NCI-H460 (cell line): Measurements from ENCODE around the gene COX7A2L. TPM values are rescaled to one million over a fixed set of nuclear protein-coding genes. Genes with fewer than 3 reads are reported as not detected.
"Not testable (repeated sequence)": the region's sequence is repeated elsewhere in the genome, so short reads cannot be mapped to it uniquely, and the experiment has no call there.

Experiments used
- DNase-seq: peaks from one replicate; pipeline ENCODE4 v3.0.0-alpha.2; 2016; ENCODE audit warnings: low read depth; ENCODE audit errors: extremely low read depth
- total RNA-seq: library from RNA; depleted of rRNA; stranded (reverse); fragments of >200 nt; shearing (Covaris generic); gene quantifications from 2 replicates; pipeline ENCODE4 v1.2.3, GENCODE V29; 2014

COX7A2L gene
- total RNA-seq, 1 experiment from 2014 or later = 294 TPM

DNA sequence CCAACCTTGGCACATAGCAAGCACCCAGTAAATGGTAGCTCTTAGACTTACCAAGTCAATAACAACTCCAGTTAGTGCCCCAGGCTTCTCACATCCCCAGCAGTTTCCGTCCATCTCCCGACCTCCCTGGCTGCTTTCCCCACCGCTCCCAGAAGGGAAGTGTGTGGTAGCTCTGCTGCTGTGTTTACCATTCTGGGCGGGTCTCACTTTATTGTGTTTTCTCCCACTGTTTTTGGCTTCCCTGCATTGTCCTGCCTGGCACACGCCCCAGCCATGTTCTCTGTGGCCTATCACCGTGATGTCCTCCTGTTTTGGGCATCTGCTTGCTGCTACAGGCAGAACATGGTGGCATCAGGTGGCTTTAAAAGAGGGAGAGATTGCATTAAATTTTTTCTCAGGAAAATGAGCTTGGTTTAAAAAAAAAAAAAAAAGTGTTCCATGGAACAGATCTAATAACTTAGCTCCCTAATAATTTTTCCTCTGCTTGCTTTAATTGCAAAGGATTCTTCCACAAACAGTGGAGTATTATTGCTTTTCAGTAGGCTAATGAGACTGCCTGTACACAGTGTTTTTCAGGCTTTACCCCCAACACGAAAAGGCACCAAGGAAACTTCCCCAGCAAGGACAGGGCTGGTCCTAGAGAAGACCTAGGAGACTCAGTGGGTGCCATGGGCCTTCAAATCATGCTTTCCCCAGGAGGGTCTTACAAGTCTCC is 8.0 kb upstream of the COX7A2L start:
- no peak for DNase-seq

DNA sequence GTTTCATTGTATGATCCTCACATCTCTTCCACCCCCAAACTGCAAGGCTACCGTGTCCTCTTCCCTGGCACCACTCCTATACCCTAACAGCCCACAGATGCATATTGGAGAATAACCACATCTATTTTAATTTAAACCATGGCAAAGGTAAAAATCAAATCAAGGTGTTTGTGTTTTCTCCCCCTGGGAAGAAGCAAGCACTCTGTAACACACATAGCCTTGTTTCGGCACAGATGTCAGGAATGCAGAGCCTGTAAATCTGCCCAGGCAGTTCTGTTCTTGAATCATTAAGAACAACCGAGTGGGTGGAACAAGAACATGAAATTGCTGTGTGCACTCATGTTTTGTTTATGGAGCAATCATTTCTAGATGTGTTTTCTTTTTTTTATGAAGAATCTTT is 6.8 kb upstream of the COX7A2L start:
- no peak for DNase-seq

DNA sequence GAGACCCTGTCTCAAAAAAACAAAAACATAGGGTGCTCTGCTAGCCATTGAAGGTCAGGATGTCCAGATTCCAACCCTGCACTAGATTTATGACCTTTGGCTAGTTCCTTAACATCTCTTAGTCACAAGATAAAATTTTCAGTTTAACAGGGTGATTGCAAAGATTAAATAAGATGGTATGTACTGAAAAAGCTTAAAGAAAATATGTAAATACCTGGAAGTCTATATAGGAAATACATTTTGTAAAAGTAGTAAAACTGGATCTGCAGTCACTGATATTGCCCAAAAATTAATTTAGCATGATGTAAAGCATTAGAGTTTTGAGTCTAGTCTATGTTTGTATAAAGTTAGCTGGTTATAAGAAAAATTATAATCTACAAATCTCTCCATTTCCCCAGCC is 5.4 kb upstream of the COX7A2L start:
- DNase-seq = no peak

DNA sequence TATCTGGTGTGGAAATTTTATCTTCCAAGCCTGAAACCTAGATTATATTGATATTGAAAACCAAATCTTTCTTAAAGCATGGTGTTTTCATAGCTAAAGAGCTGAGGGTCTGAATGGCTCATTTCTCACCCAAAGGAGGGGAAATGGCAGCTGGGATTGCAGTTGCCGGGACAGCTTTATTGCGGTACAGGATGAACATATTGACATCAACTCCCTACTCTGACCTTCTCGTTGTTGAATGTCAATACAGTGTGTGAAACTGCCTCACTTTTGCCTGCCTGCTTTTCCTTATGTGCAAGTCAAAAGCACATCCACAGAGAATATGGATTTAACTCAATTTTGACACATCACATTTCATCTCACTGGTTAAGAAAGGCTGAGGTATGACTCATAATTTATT is 3.6 kb upstream of the COX7A2L start:
- DNase-seq = no peak

DNA sequence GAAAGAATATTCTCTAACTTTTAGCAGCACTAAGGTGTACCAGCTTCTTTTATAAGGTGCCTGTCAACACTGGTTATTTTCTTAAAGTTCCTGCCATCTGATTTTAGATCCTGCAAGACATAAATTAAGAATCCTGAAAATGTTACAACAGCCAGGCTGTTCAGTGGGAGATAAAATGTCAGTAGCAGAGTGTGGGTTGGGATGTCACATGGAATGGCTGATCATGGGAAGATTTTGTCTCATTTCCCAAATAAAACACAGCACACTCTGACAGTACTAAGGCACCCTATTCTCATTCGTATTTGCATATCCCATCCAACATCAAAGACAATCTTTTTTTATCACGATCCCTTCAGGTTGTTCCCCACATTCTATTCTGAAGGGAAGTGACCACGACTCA is 2.4 kb upstream of the COX7A2L start:
- DNase-seq = no peak

DNA sequence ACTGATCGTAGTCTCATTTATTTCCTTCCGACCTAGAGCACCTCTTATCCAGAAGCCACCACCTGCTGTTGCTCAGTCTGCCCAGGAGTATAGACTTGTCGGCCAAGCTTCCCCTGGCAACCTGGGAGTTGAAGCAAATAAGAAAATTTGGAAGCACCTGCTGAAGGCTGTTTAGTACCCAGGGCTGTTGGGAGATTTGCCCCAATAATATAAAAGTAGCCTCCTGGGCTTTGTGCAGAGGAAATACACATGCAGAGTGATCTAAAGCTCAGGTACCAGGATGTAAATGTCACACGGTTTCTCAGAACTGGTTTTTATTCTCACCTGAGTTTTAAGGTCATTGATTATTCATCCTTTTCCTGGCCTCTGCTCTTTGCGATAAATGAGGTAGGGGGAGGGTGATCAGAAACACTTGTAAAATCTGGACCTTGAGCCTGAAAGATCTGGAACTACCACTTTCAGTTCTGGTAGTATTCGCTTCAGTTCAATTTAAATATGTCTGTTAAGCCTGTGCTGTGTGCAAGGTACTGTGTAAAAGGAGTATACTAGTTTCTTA is 789 bp upstream of the COX7A2L start:
- DNase-seq = no peak

DNA sequence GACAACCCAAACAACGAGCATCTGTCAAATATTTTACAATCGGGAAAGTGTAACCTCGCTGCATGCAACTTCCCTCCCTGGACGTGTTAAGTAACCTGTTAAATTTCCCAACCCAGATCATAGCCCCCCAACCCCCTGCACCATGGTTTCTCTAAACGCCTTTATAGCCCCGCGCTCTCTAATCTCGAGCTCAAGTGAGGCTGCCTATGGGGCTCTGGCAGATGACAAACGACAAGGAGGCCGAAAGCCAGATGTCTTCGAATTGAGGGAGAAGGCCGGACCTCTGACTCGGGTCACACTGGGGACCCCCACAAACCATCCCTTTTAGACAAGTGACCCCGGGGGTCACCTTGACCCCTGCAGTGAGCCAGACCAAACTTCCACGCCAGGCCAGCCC is 526 bp downstream of the COX7A2L start:
- DNase-seq = no peak

DNA sequence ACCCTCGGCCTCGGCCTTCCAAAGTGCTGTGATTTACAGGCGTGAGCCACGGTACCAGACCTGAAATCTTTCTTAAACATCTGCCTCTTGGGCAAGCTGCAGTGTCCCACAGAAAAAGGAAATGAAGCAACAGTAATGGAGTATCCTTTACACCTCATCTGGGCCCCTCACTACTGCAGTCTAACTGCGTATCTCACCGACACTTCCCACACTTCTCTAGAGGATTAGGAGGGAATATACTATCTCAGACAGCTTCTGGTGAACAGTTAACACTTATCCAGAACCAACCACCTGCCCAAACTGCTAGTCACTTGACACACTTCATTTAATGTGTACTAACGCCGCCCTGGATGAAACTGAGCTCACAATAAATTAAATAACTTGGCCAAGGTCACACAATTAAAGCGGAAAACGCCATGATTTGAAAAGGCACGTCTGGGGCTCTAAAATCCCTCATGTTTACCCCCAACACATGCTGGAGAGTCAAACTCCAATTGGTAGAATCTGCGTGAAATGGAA is 993 bp downstream of the COX7A2L start:
- DNase-seq = no peak

DNA sequence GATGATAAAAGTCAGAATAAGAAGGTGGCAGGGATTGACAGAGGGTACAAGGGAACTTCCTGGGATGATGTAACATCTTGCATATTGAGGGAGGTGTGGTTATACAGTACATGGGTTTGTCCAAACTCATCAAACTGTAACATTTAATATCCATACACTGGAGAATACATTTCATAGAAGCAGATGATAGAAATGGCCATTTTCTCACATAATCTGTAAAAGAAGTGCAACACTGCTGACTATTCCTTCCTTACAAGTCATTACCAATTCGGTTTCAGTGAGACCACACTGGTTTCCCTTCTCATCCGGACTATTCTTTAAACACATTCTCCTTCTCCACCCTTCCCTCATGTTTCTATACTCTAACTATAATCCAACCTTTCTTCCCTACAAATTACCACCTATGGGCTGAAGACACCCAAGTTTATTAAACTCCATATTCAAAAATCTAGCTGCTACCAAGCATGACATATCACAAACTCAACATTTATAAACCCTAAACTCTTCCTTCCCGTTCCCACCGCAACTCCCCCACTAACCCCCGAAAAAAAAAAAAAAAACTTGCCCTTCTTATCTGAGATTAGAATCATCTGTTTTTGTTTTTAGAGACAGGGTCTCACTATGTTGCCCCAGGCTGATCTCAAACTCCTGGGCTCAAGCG is 1.6 kb downstream of the COX7A2L start:
- DNase-seq = peak; percentile 32

DNA sequence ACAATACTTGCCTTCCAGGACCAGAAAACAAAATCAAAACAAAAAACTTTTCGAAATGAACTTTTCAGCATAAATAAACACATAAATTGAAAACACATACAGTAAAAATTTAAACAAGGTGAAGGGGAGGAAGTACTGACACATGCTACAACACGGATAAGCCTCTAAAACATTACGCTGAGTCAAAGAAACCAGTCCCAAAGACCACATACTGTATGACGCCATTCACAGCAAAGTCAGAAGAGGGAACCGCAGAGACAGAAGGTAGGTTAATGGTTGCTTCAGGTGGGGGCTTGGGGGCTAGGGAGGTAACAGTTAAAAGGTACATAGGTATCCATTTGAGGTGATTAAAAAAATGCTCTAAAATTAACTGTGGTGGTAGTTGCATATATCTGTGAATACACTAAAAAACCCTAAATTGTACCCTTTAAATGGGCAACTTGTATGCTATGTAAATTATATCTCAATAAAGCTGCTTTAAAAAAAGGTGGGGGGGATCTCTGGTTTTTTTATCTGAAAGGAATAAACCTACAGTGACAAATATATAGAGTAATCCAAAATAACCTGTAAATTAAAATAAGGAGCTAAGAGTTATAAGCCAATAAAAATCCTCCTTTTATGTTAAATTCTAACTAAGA is 7.1 kb downstream of the COX7A2L start:
- DNase-seq = no peak

DNA sequence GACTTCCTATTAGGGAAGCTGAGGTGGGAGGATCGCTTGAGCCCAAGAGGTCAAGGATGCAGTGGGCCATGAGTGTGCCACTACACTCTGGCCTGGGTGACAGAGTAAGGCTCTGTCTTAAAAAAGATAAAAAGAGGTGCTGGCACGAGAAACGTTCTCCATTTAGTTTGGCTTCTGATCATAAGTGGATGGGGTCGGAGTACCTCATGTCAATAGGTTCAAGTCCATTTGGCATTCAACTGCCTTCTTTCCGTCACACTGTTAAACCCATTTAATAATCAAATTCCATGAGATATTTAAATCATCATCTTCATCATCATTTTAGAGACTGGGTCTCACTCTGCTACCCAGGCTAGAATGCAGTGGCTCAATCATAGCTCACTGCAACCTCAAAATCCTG is 9.2 kb downstream of the COX7A2L start:
- no peak for DNase-seq

DNA sequence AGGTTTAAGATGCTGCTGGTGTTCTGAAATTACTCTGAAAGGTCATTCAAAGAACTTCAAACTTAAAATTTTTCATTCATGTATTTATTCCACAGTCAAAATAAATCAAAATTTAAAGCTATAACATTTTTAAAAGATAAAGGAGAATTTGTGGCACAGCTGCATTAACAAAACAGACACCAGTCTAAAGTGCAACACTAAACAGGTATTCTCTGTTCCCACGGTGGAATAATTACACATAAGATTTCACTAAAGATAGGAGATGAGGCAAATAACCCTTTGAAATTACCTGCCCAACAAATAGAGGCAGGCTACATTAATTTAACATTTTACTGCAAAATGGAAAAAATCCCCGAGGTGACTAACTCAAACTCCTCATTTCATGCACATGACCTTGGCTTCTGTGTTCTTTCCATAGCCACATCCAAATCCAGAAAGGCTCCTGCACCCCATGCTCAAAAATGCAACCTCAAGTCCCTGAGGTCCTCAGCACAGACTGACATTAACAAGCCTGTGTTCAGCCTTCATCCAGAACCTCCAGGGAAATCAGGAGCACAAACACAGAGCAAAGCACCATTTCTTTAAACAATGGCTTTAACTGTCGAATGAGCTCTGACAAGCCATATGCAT is 10.5 kb downstream of the COX7A2L start:
- DNase-seq = no peak

DNA sequence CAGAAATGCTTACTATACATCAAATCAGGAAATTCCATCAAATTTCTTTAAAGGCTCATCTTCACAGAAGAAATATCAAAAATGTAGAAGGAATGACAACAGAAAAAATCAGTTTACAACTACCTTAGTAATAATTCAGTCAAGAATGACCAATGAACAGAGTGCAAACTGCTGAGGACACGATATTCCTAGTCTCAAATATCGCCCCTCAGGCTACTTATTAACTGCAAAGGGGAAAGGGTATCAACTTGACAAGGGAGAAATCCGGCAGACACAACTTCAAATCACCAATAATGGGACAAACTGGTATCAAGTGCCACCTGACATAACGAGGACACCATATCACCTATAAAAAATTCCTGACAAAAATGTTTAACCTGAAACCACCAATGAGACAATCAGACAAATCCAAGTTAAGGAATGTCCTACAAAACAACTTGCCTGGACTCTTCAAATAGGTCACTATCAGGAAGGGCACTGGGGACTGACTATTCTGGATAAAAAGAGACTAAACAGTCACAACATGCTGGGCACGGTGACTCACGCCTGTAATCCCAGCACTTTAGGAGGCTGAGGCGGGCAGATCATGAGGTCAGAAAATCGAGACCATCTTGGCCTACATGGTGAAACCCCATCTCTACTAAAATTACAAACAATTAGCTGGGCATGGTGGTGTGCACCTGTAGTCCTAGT is 12.8 kb downstream of the COX7A2L start:
- DNase-seq = no peak

DNA sequence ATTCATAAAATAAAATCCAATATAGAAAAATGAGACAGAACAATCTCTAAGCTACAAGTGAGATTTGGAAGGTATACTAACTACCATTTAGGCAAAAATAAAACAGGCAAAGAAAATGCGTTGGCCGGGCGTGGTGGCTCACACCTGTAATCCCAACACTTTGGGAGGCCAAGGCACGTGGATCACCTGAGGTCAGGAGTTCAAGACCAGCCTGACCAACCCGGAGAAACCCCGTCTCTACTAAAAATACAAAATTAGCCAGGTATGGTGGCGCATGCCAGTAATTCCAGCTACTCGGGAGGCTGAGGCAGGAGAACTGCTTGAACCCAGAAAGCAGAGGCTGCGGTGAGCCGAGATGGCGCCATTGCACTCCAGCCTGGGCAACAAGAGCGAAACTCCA is 13.5 kb downstream of the COX7A2L start:
- not testable (repeated sequence) for DNase-seq

DNA sequence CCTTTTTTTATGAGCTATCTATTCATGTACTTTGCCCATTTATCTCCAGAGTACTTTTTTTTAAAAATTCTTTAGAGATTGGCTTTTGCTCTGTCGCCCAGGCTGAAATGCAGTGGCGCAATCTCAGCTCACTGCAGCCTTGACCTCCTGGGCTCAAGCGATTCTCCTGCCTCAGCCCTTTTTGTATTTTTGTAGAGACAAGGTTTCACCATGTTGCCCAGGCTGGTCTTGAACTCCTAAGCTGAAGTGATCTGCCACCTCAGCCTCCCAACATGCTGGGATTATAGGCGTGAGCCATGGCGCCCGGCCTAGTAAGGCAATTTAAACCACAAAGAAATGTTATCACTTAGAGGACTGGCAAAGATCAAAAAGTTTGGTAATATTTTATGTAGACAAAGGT is 14.2 kb downstream of the COX7A2L start:
- not testable (repeated sequence) for DNase-seq

DNA sequence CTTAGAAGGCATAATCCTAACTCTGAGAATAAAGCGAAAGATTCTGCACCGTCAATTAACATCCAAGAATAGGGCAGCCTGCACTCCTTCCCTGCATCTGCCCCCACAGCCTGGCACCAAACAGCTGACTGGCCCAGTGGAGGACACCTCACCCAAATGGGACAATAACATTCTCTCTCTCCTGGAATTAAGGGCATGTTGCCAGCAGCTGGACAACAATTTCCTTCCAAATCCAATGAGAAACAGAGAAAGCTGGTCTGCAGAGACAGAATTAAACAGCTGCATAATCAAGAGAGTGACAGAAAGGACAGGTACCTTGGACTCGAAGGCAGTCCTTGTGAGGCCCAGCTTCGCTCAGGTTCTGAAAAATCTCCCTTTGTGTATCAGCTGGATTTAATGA is 15.0 kb downstream of the COX7A2L start:
- no peak for DNase-seq

DNA sequence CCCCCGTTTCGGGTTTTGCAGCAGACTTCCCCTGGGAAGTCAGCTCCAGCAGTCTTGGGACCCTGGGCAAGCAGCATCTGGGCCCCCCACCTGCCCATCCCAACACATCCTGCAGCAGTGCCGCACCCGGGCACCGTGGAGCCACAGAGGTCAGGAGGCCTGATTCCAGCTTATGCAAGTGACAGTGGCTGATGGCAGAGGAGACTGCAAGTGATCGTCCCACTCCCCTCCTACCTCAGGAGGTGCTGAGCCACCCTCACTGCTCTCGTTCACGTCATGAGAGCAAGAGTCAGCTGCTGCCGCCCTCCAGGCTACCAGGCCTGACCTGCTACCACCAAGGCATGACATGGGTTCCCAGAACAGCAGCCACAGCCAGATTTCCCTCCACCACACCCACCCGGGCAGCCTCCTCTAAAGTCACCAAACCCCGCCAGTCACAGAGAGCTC is 18.2 kb downstream of the COX7A2L start:
- no peak for DNase-seq

DNA sequence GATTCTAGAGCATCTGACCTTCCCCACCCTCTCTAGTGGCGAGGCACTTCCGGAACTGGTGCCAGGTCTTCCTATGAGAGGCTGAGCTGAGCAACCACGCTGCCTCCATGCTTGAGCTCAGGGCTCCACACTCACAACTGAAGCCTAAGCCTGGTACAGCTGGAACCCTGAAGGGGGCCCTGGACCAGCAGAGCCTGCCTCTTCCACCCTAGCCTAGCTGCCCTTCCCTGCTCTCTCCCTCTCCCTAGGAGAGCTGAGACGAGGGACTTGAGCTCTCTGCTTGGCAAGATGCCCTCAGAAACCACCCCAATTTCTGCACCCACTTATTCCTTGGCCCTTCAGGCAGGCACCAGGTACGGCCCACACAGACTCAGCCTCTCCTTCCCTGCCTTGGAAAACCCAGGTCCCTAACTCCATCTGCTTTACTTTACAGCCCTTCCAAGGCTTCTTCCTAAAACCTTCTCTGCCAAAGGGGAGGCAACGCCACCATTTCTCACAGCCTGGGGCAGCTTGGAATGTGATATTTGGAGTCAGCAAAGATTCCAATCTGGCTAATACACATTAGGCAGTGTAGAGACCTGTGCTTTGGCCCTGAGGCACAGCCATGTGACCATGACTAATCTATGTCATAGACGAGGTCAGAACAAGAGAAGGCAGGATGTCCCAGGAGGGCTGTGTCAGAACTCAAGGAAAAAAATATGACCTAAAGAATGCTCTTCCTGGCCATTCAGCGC is 18.8 kb downstream of the COX7A2L start:
- DNase-seq = no peak

DNA sequence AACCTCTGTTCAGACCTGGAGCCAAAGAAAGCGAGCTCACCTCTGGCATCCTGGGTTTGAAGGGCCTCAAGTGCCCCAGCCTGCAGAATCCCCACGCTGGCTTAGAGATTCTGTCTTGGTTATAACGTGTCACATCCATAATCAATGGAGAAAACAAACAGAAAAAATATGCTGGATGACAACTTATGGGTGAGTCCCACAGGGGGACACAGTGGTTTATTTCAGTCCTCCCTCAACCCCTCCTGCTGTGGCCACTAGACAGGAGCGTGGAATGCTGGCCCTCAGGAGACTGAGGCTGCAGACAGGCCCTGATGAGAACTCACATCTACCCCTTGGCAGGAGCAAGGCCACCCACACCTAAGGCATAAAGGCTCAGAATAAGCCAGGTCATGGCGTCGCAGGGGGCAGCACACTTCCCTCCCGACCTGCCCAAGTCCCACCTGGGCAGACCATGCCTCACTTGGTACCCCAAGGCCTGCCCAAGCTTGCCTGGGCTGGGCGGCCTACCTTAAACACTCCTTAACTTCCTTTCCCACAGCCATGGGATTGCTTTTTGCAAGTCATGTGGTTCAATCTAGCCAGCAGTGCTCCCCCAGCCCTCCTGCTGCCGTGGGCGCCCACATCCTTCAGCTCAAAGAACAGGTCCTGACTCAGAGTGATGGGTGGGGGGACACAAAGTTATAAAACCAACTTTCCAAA is 19.9 kb downstream of the COX7A2L start:
- DNase-seq = no peak
